Mucosa of descending colon (tissue), 3 donors: ENCODE results near the gene ADAMTS17. TPM values are rescaled to one million over a fixed set of nuclear protein-coding genes. Genes with fewer than 3 reads are reported as not detected.
"Not testable (repeated sequence)": the region's sequence is repeated elsewhere in the genome, so short reads cannot be mapped to it uniquely, and the experiment has no call there.

Experiments
- ATAC-seq: fragments of 200-7000 bp; cut with Tn5 transposase; one replicate; pipeline ENCODE4 v1.9.1; 2020; ENCODE audit warnings: mild to moderate bottlenecking, moderate library complexity
- DNase-seq, 3 donors: peaks; one replicate each; pipeline ENCODE4 v3.0.0-alpha.2; 2020
- H3K36me3 ChIP-seq: fragments of 200-600 bp; one replicate; pipeline ENCODE4 v1.8.0; 2021; ENCODE audit warnings: low read depth, mild to moderate bottlenecking
- H3K4me1 ChIP-seq: fragments of 200-600 bp; one replicate; pipeline ENCODE4 v1.8.0; 2021; ENCODE audit warnings: low read depth, mild to moderate bottlenecking
- H3K4me3 ChIP-seq: fragments of 200-600 bp; one replicate; pipeline ENCODE4 v1.8.0; 2021; ENCODE audit warnings: mild to moderate bottlenecking
- H3K9me3 ChIP-seq: fragments of 200-600 bp; one replicate; pipeline ENCODE4 v1.8.0; 2021; ENCODE audit warnings: mild to moderate bottlenecking
- CTCF ChIP-seq: fragments of 200-600 bp; IDR thresholded peaks from one replicate; pipeline ENCODE4 v1.8.0; 2022; ENCODE audit warnings: antibody characterized with exemption, mild to moderate bottlenecking
- intact Hi-C, 2 donors: fragments of 100-400 bp; cut with DNase I in 1 of 2; cut with micrococcal nuclease in 1 of 2; formaldehyde crosslinking; loops; one replicate each; pipeline versions ENCODE4 v1.11.0 to v1.11.1; 2022; cut with DNase I, micrococcal nuclease
- total RNA-seq, 3 donors: library from RNA; stranded (reverse); fragmentation: NEBNext Ultra II Directional in 2 of 3; extraction: Animal tissue kit (Norgen Biotek cat#: 25700) in 2 of 3; gene quantifications; one replicate each; pipeline versions ENCODE4 v1.2.1 to v1.2.4, GENCODE V29; 2021 to 2023
- donor health status: DM: no; HTN: no; CAD: no; lungs with moderate emphysema.
- donor health status: DM: no; HTN: no; CAD: no.
- donor health status: DM: no; HTN: yes; CAD: no.

ADAMTS17 gene
- total RNA-seq, 3 donors from 2014 or later = 5.2 to 13.8 (median 6.3) TPM

GRCh38 chr15:100093211-100094126 is 248.3 kb downstream of the ADAMTS17 start:
- H3K4me1 ChIP-seq = no peaks in the 10 kb centered on the region
- no peak for DNase-seq

GRCh38 chr15:100092034-100092433 is 249.7 kb downstream of the ADAMTS17 start:
- no peaks in the 10 kb centered on the region for H3K36me3 ChIP-seq
- no peaks in the 10 kb centered on the region for H3K9me3 ChIP-seq
- DNase-seq (no peak), ATAC-seq (no peak)
- H3K4me1 ChIP-seq = no peaks in the 10 kb centered on the region
- H3K4me3 ChIP-seq = no peak overlapping the region
- no peak for TF ChIP-seq CTCF
- intact Hi-C loops = no loop called here

More at GRCh38 chr15:100093211-100094126, 248.3 kb downstream of the ADAMTS17 start:
- Histone ChIP-seq H3K9me3 (no peaks in the 10 kb centered on the region), H3K36me3 (no peaks in the 10 kb centered on the region), H3K4me3 (no peak overlapping the region)
- no peak for TF ChIP-seq CTCF
- no peak for ATAC-seq
- intact Hi-C loops = no loop called here

- ATAC-seq (no peak), DNase-seq (no peak)
- Histone ChIP-seq H3K9me3 (no peaks in the 10 kb centered on the region), H3K4me1 (no peaks in the 10 kb centered on the region), H3K36me3 (no peaks in the 10 kb centered on the region), H3K4me3 (no peak overlapping the region)
- no peak for TF ChIP-seq CTCF
- intact Hi-C loops = no loop called here
Measured at GRCh38 chr15:100090411-100090810, 251.4 kb downstream of the ADAMTS17 start.

- intact Hi-C loops, H3K4me1 ChIP-seq, H3K4me3 ChIP-seq, H3K36me3 ChIP-seq, DNase-seq, H3K9me3 ChIP-seq, ATAC-seq: not testable (repeated sequence)
Measured at GRCh38 chr15:100084042-100084821, 257.5 kb downstream of the ADAMTS17 start.

GRCh38 chr15:100083572-100083971 is 258.2 kb downstream of the ADAMTS17 start:
- H3K36me3 ChIP-seq = no peaks in the 10 kb centered on the region
- no peaks in the 10 kb centered on the region for H3K9me3 ChIP-seq
- intact Hi-C loops = no loop called here
- no peak overlapping the region for H3K4me3 ChIP-seq
- DNase-seq (no peak), ATAC-seq (no peak)
- H3K4me1 ChIP-seq = no peaks in the 10 kb centered on the region
- no peak for TF ChIP-seq CTCF
